ENCODE measurements around the gene UBE2D4. TPM values are rescaled to one million over a fixed set of nuclear protein-coding genes. Genes with fewer than 3 reads are reported as not detected.
A peak's percentile ranks its signal among the peaks of the same experiment; 100 is the strongest.
"Not testable (repeated sequence)": the region's sequence is repeated elsewhere in the genome, so short reads cannot be mapped to it uniquely, and the experiment has no call there.

Gene UBE2D4
- total RNA-seq, 4 donors from 2014 or later, result 28.2 to 50.4 (median 31.1) TPM

DNA sequence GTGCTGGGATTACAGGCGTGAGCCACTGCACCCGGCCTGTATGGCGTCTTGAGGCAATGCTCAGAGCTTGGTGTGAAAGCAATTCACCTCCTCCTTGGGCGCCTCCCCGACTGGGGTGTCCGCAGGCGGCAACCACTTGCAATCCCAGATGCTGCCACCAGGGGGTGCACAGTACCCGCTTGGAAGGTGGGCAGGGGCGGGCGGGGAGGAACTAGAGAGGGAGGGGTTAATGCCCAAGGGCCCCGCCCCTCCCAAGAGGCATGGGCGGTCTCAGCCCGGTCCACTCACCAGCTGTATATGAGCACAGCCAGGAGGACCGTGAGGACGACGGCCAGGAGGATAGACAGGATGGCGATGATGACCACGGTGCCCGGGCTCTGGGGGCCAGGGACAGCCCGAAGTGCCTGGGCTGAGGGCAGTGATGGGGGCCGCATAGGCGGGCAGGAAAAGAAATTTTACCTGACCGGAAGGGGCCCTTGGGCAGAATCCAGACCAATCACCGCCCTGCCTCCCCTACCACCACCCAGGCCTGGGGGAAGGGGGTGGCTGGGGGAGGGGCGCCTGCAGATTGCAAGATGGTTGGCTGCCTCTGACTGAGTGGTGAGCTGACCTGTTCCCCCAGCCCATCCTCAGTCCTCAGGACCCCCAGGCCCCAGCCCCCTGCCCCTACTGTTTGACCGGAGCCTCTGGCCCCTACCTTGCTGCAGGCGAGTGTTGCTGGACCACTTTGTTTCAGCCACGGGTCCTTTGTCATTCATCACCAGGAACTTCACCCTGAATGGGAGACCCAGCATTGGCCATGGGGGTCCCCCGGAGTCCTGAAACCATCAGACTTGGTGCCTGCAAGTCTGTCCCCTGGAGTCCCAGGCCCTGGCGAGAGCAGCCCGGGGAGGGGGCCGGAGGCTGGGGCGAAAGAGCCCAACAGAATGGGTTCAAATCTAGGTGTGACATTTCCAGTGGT lies 59.9 kb downstream of the UBE2D4 start:
- intact Hi-C loops (cut with DNase I); H3K4me3 ChIP-seq (replicated peaks in 1 of 3): not testable (repeated sequence)

GRCh38 chr7:43987476-43987875 lies 61.2 kb downstream of the UBE2D4 start:
- H3K36me3 ChIP-seq; H3K4me3 ChIP-seq (replicated peaks in 1 of 3); H3K27ac ChIP-seq; DNase-seq; H3K9me3 ChIP-seq; intact Hi-C loops (cut with DNase I); H3K27me3 ChIP-seq: not testable (repeated sequence)
- H3K4me1 ChIP-seq, result peaks cover 0 to 14% of the 10 kb centered on the region in 2 donors
- WGBS, 2 donors, result 88 to 92% methylated on average over 4 to 6 of the region's 9 CpGs

More for the DNA sequence above, 59.9 kb downstream of the UBE2D4 start:
- not testable (repeated sequence) for H3K36me3 ChIP-seq, H3K27me3 ChIP-seq, H3K27ac ChIP-seq, H3K9me3 ChIP-seq
- H3K4me1 ChIP-seq, result peaks cover 0 to 14% of the 10 kb centered on the region in 2 donors
- TF ChIP-seq CTCF (IDR thresholded peaks at IDR 0.05), result peak in 3 of 6 experiments; percentile 55 to 60 (median 60)
- 40 to 53% methylated on average over 1 to 13 of the region's 33 CpGs for WGBS, 2 donors
- DNase-seq, result peak; percentile 47 to 61

DNA sequence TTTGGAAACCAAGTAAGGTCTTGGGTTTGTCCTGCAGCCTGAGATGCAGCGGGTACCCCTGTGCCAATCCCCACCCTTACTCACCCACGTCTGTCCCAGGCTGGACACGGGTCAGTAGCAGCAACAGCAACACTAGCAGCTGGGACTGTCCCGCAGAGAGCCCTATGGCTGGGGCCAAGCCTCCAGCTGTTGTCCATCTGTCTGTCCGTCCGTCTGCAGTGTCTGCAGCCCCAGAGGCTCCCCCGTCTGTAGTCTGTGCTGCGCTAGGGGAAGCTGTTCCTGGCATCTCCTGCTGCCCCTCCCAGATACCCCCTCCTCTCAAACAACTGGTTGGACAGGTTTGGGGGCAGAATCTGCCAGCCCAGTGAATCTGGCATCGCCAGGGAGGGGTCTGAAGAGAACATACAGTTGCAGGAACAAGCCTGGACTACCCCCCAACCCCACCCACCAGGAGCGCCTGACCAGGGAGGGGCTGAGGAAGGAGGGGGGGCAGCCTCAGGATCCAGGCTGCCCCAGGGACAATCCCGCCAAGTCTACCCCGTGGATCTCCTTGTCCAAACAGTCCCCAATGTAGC lies 63.9 kb downstream of the UBE2D4 start:
- H3K36me3 ChIP-seq; intact Hi-C loops (cut with DNase I); H3K9me3 ChIP-seq; H3K27ac ChIP-seq; H3K27me3 ChIP-seq; H3K4me3 ChIP-seq (replicated peaks in 1 of 3): not testable (repeated sequence)
- DNase-seq, result peak; percentile 59 to 67
- 35 to 58% methylated on average over 4 of the region's 12 CpGs for WGBS, 2 donors
- H3K4me1 ChIP-seq, result peaks cover 0 to 14% of the 10 kb centered on the region in 2 donors

GRCh38 chr7:43990829-43991228 lies 64.6 kb downstream of the UBE2D4 start:
- peaks cover 0 to 13% of the 10 kb centered on the region in 2 donors for H3K4me1 ChIP-seq
- H3K27ac ChIP-seq; H3K36me3 ChIP-seq; H3K4me3 ChIP-seq (replicated peaks in 1 of 3); H3K9me3 ChIP-seq; intact Hi-C loops (cut with DNase I); DNase-seq; H3K27me3 ChIP-seq: not testable (repeated sequence)
- 81 to 100% methylated on average over 1 of the region's 1 CpG for WGBS, 2 donors

- intact Hi-C loops (cut with DNase I), result not testable (repeated sequence)
- WGBS, 2 donors, result 88 to 91% methylated on average over 7 of the region's 7 CpGs
Observed at GRCh38 chr7:43992896-43993295, 66.7 kb downstream of the UBE2D4 start.

DNA sequence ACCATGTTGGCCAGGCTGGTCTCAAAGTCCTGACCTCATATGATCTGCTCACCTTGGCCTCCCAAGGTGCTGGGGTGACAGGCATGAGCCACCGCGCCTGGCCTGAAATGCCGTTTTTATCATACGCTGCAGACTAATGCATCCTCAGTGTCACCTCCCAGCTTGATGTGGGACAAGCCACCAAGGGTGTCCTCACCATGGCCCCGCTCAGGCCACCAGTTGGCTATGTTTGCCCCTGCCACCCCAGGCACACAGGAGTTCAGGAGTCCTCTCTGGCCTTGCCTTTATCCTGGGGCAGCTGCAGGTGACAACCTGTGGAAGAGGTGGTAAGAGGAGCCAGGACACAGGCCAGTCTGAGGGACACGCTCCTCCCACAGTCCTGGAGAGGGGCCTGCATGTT lies 68.4 kb downstream of the UBE2D4 start:
- H3K4me3 ChIP-seq (replicated peaks in 1 of 3); H3K9me3 ChIP-seq; H3K27ac ChIP-seq; H3K27me3 ChIP-seq; DNase-seq; H3K4me1 ChIP-seq; intact Hi-C loops (cut with DNase I); H3K36me3 ChIP-seq: not testable (repeated sequence)
- WGBS, 2 donors, result 94 to 100% methylated on average over 2 to 4 of the region's 6 CpGs

More at GRCh38 chr7:43992896-43993295, 66.7 kb downstream of the UBE2D4 start:
- H3K27ac ChIP-seq; H3K9me3 ChIP-seq; H3K27me3 ChIP-seq; H3K4me3 ChIP-seq (replicated peaks in 1 of 3); H3K36me3 ChIP-seq; DNase-seq; H3K4me1 ChIP-seq: not testable (repeated sequence)

DNA sequence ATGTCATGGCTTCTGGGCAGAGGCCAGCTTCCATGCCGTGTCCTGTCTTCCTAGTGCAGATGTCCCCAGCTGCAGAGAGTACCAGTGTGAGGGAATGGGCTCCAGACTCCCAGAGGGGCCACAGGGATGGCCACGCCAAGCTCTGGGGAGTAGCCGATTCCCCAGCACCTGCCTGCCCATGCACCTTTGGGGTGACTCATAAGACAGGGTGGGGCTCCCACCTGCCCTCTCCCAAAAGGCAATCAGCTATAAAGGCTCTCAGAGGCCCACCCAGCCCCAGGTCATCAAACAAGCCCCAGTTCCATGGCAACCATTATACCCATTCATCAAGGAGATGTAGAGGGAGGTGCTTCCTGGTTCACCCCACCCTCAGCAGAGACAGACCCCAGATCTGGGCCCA lies 71.3 kb downstream of the UBE2D4 start, which contains the start of gene SPDYE1:
Gene SPDYE1 (plus strand): TSS at position 366 of the 400 bp plus-strand sequence. CDS start 2,053 bp downstream, outside the sequence.
- H3K9me3 ChIP-seq; H3K27ac ChIP-seq; H3K4me1 ChIP-seq; H3K4me3 ChIP-seq (replicated peaks in 1 of 3); DNase-seq; intact Hi-C loops (cut with DNase I); H3K36me3 ChIP-seq; H3K27me3 ChIP-seq: not testable (repeated sequence)
- no CpG with 5 or more reads among the region's 3 CpGs for WGBS, 2 donors

Other genes with a start within 250 kb of the UBE2D4 start
- gene COA1, start 196.9 kb upstream of the UBE2D4 start, total RNA-seq, result 10 to 100 TPM; 59.4 to 72.0 (median 68.7) TPM
- 10 to 100 TPM; 28.5 to 44.5 (median 36.7) TPM for gene BLVRA, start 167.8 kb upstream of the UBE2D4 start, total RNA-seq
- 100 to 1,000 TPM in 1 of 4 donors, 10 to 100 TPM in 3; 52.2 to 110 (median 88.7) TPM for gene MRPS24, start 56.9 kb upstream of the UBE2D4 start, total RNA-seq
- gene URGCP, start 19.8 kb upstream of the UBE2D4 start, total RNA-seq, result 10 to 100 TPM; 33.2 to 51.6 (median 41.0) TPM
- not detected for gene SPDYE1, start 71.5 kb downstream of the UBE2D4 start, total RNA-seq
- gene DBNL, start 118.3 kb downstream of the UBE2D4 start, total RNA-seq, result 100 to 1,000 TPM; 108 to 165 (median 138) TPM
- 10 to 100 TPM in 2 of 4 donors, 1 to 10 TPM in 2; 2.2 to 28.0 (median 9.1) TPM for gene PGAM2, start 139.1 kb downstream of the UBE2D4 start, total RNA-seq
- gene POLM, start 156.1 kb downstream of the UBE2D4 start, total RNA-seq, result 10 to 100 TPM; 51.1 to 85.0 (median 58.2) TPM
- 100 to 1,000 TPM in 1 of 4 donors, 10 to 100 TPM in 3; 38.9 to 151 (median 57.6) TPM for gene AEBP1, start 177.9 kb downstream of the UBE2D4 start, total RNA-seq
- 10 to 100 TPM; 48.8 to 65.8 (median 55.1) TPM for gene POLD2, start 197.1 kb downstream of the UBE2D4 start, total RNA-seq
- gene MYL7, start 214.9 kb downstream of the UBE2D4 start, total RNA-seq, result not detected

All from thyroid gland (tissue), 4 donors.